Tibial nerve (tissue), 4 donors: ENCODE results near the gene SLC39A11. TPM values are rescaled to one million over a fixed set of nuclear protein-coding genes. Genes with fewer than 3 reads are reported as not detected.

Experiments used
- DNase-seq, 2 donors: peaks; one replicate each; pipeline ENCODE4 v3.0.0-alpha.2; 2019; ENCODE audit warnings: low spot score in 2 of 2
- H3K27ac ChIP-seq, 4 donors: fragments of 200-600 bp; sonication (generic) in 3 of 4; one replicate each; pipeline ENCODE4 v1.5.1; 2017 to 2019; ENCODE audit warnings: mild to moderate bottlenecking in 1 of 4
- H3K27me3 ChIP-seq, 2 donors: fragments of 200-600 bp; sonication (generic) in 1 of 2; one replicate each; pipeline versions ENCODE4 v1.5.1 to v1.6.0; 2017 to 2019
- H3K36me3 ChIP-seq, 3 donors: fragments of 200-600 bp; sonication (generic); one replicate each; pipeline ENCODE4 v1.5.1; 2018 to 2019
- H3K4me1 ChIP-seq, 4 donors: fragments of 200-600 bp; sonication (generic) in 3 of 4; one replicate each; pipeline ENCODE4 v1.5.1; 2017 to 2019
- H3K4me3 ChIP-seq, 4 donors: fragments of 200-600 bp; sonication (generic) in 3 of 4; one replicate each; pipeline ENCODE4 v1.5.1; 2017 to 2019; ENCODE audit warnings: mild to moderate bottlenecking in 1 of 4, moderate library complexity in 1 of 4
- H3K9me3 ChIP-seq, 4 donors: fragments of 200-600 bp; sonication (generic) in 3 of 4; one replicate each; pipeline ENCODE4 v1.5.1; 2017 to 2019
- CTCF ChIP-seq, 5 experiments: fragments of 200-600 bp in 3 of 5; fragments of 450-650 bp in 2 of 5; sonication (generic) in 3 of 5; IDR thresholded peaks; one replicate each; pipeline ENCODE4 v1.5.1; 2016 to 2019; ENCODE audit warnings: antibody characterized with exemption in 5 of 5, mild to moderate bottlenecking in 3 of 5, moderate library complexity in 2 of 5
- EP300 ChIP-seq, 2 donors: sonication (generic); formaldehyde crosslinking; IDR thresholded peaks; one replicate each; pipeline ENCODE4 v1.6.1; 2017; ENCODE audit warnings: antibody characterized with exemption in 2 of 2, mild to moderate bottlenecking in 1 of 2
- POLR2A ChIP-seq, 2 donors: fragments of 450-650 bp; IDR thresholded peaks; one replicate each; pipeline ENCODE4 v1.6.1; 2017; ENCODE audit warnings: antibody characterized with exemption in 2 of 2, mild to moderate bottlenecking in 2 of 2, moderate library complexity in 2 of 2
- WGBS, 2 donors: methylation state at CpG; one replicate each; pipeline ENCODE4 v1.1.5; 2018; 5-methylcytosine and 5-hydroxymethylcytosine counted together
- total RNA-seq, 4 donors: library from RNA; depleted of rRNA; stranded (reverse); fragments of >200 nt; gene quantifications; one replicate each; pipeline ENCODE4 v1.1.0, GENCODE V29; 2016

The SLC39A11 gene
- total RNA-seq, 4 donors from 2014 or later: 19.9 to 48.4 (median 37.5) TPM

- no peak for TF ChIP-seq CTCF (IDR thresholded peaks at IDR 0.05)
- TF ChIP-seq POLR2A (IDR thresholded peaks at IDR 0.05): no peak
- TF ChIP-seq EP300 (IDR thresholded peaks at IDR 0.05): no peak
- H3K9me3 ChIP-seq: peaks cover 0 to 16% (median 0%) of the 10 kb centered on the region in 4 donors
- 50 to 52% methylated on average over 2 of the region's 2 CpGs for WGBS, 2 donors
- no peaks in the 10 kb centered on the region for H3K27me3 ChIP-seq
- no peak overlapping the region for H3K4me3 ChIP-seq
- peaks cover 0 to 35% (median 0%) of the 10 kb centered on the region in 3 donors for H3K36me3 ChIP-seq
- no peaks in the 10 kb centered on the region for H3K4me1 ChIP-seq
- no peak for DNase-seq
- no peak overlapping the region for H3K27ac ChIP-seq
Observed at GRCh38 chr17:72884066-72884465, 208.4 kb downstream of the SLC39A11 start.

DNA sequence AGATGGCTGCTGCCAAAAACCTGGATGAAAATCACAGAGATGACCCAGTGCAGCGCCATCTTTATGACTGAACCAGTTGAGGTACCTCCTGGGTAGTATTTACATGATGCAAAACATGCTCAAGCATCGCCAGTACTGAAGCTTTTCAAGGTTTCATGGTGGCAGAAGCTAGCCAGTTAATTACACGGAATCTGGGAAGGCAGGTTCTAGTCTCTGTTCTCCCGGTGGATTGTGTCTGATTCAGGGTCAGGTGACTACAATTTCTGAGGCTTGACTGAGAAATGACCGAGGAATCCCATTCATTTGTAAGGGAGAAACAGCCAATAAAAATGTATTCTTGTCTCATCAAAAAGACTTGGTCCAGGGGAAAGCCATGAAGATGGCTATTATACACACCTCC lies 209.1 kb downstream of the SLC39A11 start:
- Histone ChIP-seq H3K27ac (no peak overlapping the region), H3K4me1 (no peaks in the 10 kb centered on the region), H3K9me3 (peaks cover 0 to 23% (median 0%) of the 10 kb centered on the region in 4 donors), H3K36me3 (peaks cover 0 to 36% (median 0%) of the 10 kb centered on the region in 3 donors), H3K4me3 (no peak overlapping the region), H3K27me3 (no peaks in the 10 kb centered on the region)
- 93 to 97% methylated on average over 5 of the region's 5 CpGs for WGBS, 2 donors
- DNase-seq: no peak
- TF ChIP-seq POLR2A (IDR thresholded peaks at IDR 0.05) (no peak), EP300 (IDR thresholded peaks at IDR 0.05) (no peak)

- Histone ChIP-seq H3K36me3 (peaks cover 0 to 35% (median 0%) of the 10 kb centered on the region in 3 donors), H3K4me3 (no peak overlapping the region), H3K27me3 (no peaks in the 10 kb centered on the region), H3K4me1 (no peaks in the 10 kb centered on the region), H3K9me3 (peaks cover 0 to 28% (median 0%) of the 10 kb centered on the region in 4 donors), H3K27ac (no peak overlapping the region)
- no peak for DNase-seq
- 77 to 81% methylated on average over 4 of the region's 4 CpGs for WGBS, 2 donors
- TF ChIP-seq EP300 (IDR thresholded peaks at IDR 0.05) (no peak), POLR2A (IDR thresholded peaks at IDR 0.05) (no peak), CTCF (IDR thresholded peaks at IDR 0.05) (no peak)
Observed at GRCh38 chr17:72882426-72882825, 210.1 kb downstream of the SLC39A11 start.

DNA sequence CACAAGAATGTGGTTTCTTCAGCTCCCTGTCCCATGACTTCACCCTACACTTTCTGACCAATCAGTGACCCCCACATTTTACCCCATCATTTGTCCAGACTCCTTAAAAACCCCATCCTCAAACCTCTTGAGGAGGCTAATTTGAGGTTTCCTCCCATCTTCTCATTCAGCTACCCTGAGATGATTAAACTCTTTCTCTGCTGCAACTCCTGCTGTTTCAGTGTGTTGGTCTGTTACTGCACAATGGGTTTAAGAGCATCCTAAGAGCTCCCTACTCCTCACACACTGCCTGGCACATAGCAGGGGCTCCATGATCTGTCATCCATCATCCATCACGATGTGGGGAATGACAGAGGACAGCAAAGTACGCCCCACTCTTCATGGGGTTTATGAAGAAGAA lies 212.6 kb downstream of the SLC39A11 start:
- H3K27me3 ChIP-seq: no peaks in the 10 kb centered on the region
- 94 to 100% methylated on average over 2 of the region's 2 CpGs for WGBS, 2 donors
- peaks cover 0 to 45% (median 0%) of the 10 kb centered on the region in 3 donors for H3K36me3 ChIP-seq
- H3K4me3 ChIP-seq: no peak overlapping the region
- no peaks in the 10 kb centered on the region for H3K4me1 ChIP-seq
- no peak for DNase-seq
- TF ChIP-seq EP300 (IDR thresholded peaks at IDR 0.05) (no peak), POLR2A (IDR thresholded peaks at IDR 0.05) (no peak), CTCF (IDR thresholded peaks at IDR 0.05) (no peak)
- peaks cover 0 to 46% (median 0%) of the 10 kb centered on the region in 4 donors for H3K9me3 ChIP-seq
- no peak overlapping the region for H3K27ac ChIP-seq

GRCh38 chr17:72878975-72879660 lies 213.4 kb downstream of the SLC39A11 start:
- WGBS, 2 donors: 91 to 92% methylated on average over 6 of the region's 6 CpGs

More at GRCh38 chr17:72878975-72879660, 213.4 kb downstream of the SLC39A11 start:
- Histone ChIP-seq H3K27ac (no peak overlapping the region), H3K4me1 (no peaks in the 10 kb centered on the region), H3K36me3 (peaks cover 0 to 50% (median 0%) of the 10 kb centered on the region in 3 donors), H3K27me3 (no peaks in the 10 kb centered on the region), H3K9me3 (peaks cover 0 to 46% (median 0%) of the 10 kb centered on the region in 4 donors), H3K4me3 (no peak overlapping the region)
- DNase-seq: no peak
- TF ChIP-seq EP300 (IDR thresholded peaks at IDR 0.05) (no peak), POLR2A (IDR thresholded peaks at IDR 0.05) (no peak), CTCF (IDR thresholded peaks at IDR 0.05) (no peak)
